Muscle of leg (tissue), 11 donors: Measurements from ENCODE around the gene FRMD3. TPM values are rescaled to one million over a fixed set of nuclear protein-coding genes. Genes with fewer than 3 reads are reported as not detected.
"Not testable (repeated sequence)": the region's sequence is repeated elsewhere in the genome, so short reads cannot be mapped to it uniquely, and the experiment has no call there.

ENCODE experiments used
- DNase-seq: peaks from one replicate; pipeline ENCODE4 v3.0.0; 2013
- H3K27ac ChIP-seq: one replicate; pipeline ENCODE4 v1.5.1; 2013; ENCODE audit warnings: mild to moderate bottlenecking, low read length, control low read depth
- H3K27me3 ChIP-seq: one replicate; pipeline ENCODE4 v1.6.1; 2013; ENCODE audit warnings: low read length; ENCODE audit not compliant: control insufficient read depth, insufficient read depth
- H3K36me3 ChIP-seq: one replicate; pipeline ENCODE4 v1.6.1; 2013; ENCODE audit warnings: low read length; ENCODE audit not compliant: control insufficient read depth, insufficient read depth
- H3K4me1 ChIP-seq: one replicate; pipeline ENCODE4 v1.6.1; 2013; ENCODE audit warnings: low read length; ENCODE audit not compliant: control insufficient read depth, insufficient read depth
- H3K4me3 ChIP-seq: one replicate; pipeline ENCODE4 v1.5.1; 2013; ENCODE audit warnings: low read length, control low read depth
- H3K9me3 ChIP-seq: replicated peaks from 2 replicates; pipeline ENCODE4 v1.6.1; 2013; ENCODE audit warnings: low read depth, low read length; ENCODE audit not compliant: control insufficient read depth
- WGBS: methylation state at CpG from one replicate; pipeline ENCODE4 v1.1.5; 2013; ENCODE audit warnings: missing lambda C conversion rate; ENCODE audit not compliant: insufficient coverage; 5-methylcytosine and 5-hydroxymethylcytosine counted together
- polyA plus RNA-seq, 8 donors: library from polyadenylated mRNA; unstranded; fragments of 120-200 nt; gene quantifications; one replicate each; pipeline versions ENCODE4 v1.2.1 to v1.2.3, GENCODE V29; 2013; ENCODE audit warnings: inconsistent platforms in 1 of 8, low replicate concordance in 1 of 8; ENCODE audit not compliant: insufficient read length in 8 of 8, insufficient read depth in 1 of 8
- total RNA-seq: library from RNA; stranded (reverse); fragments of 120-200 nt; gene quantifications from one replicate; pipeline ENCODE4 v1.2.4, GENCODE V29; 2013

FRMD3 gene
- total and polyA plus RNA-seq, 9 donors = 21.4 to 37.5 (median 34.4) TPM

GRCh38 chr9:83526901-83527300 lies 11.3 kb downstream of the FRMD3 start:
- Histone ChIP-seq H3K27ac (no peak overlapping the region), H3K9me3 (no peaks in the 10 kb centered on the region), H3K4me1 (peaks cover 10% of the 10 kb centered on the region), H3K4me3 (no peak overlapping the region), H3K27me3 (no peaks in the 10 kb centered on the region), H3K36me3 (no peaks in the 10 kb centered on the region)
- peak; percentile 57 for DNase-seq
- WGBS = 33% methylated on average over 3 of the region's 3 CpGs

GRCh38 chr9:83526211-83526610 lies 12.0 kb downstream of the FRMD3 start:
- no peaks in the 10 kb centered on the region for H3K9me3 ChIP-seq
- H3K27ac ChIP-seq = no peak overlapping the region
- DNase-seq = no peak
- H3K4me1 ChIP-seq = peaks cover 10% of the 10 kb centered on the region
- no peaks in the 10 kb centered on the region for H3K27me3 ChIP-seq
- no peak overlapping the region for H3K4me3 ChIP-seq
- WGBS = 92% methylated on average over 2 of the region's 2 CpGs
- no peaks in the 10 kb centered on the region for H3K36me3 ChIP-seq

- Histone ChIP-seq H3K9me3 (no peaks in the 10 kb centered on the region), H3K4me1 (peaks cover 10% of the 10 kb centered on the region), H3K4me3 (no peak overlapping the region), H3K36me3 (no peaks in the 10 kb centered on the region), H3K27ac (no peak overlapping the region), H3K27me3 (no peaks in the 10 kb centered on the region)
- no peak for DNase-seq
These were observed 14.5 kb downstream of the FRMD3 start for GRCh38 chr9:83523684-83524083.

- H3K27me3 ChIP-seq = no peaks in the 10 kb centered on the region
- no peak overlapping the region for H3K4me3 ChIP-seq
- DNase-seq = no peak
- H3K4me1 ChIP-seq = peaks cover 2% of the 10 kb centered on the region
- H3K27ac ChIP-seq = no peak overlapping the region
- no peaks in the 10 kb centered on the region for H3K36me3 ChIP-seq
- WGBS = 95% methylated on average over 2 of the region's 4 CpGs
- H3K9me3 ChIP-seq = no peaks in the 10 kb centered on the region
These were observed 16.8 kb downstream of the FRMD3 start for GRCh38 chr9:83521411-83521810.

GRCh38 chr9:83521011-83521410 lies 17.2 kb downstream of the FRMD3 start:
- Histone ChIP-seq H3K4me1 (peaks cover 2% of the 10 kb centered on the region), H3K36me3 (no peaks in the 10 kb centered on the region), H3K4me3 (no peak overlapping the region), H3K27me3 (no peaks in the 10 kb centered on the region), H3K27ac (no peak overlapping the region), H3K9me3 (no peaks in the 10 kb centered on the region)
- 100% methylated on average over 1 of the region's 1 CpG for WGBS
- no peak for DNase-seq

- no peak overlapping the region for H3K27ac ChIP-seq
These were observed 17.9 kb downstream of the FRMD3 start for GRCh38 chr9:83520292-83520691.

GRCh38 chr9:83517980-83518379 lies 20.2 kb downstream of the FRMD3 start:
- not testable (repeated sequence) for H3K9me3 ChIP-seq, DNase-seq, H3K27ac ChIP-seq, H3K36me3 ChIP-seq, H3K4me1 ChIP-seq, H3K4me3 ChIP-seq, H3K27me3 ChIP-seq

More at GRCh38 chr9:83520292-83520691, 17.9 kb downstream of the FRMD3 start:
- no peaks in the 10 kb centered on the region for H3K4me1 ChIP-seq
- no CpG with 5 or more reads among the region's 1 CpG for WGBS
- H3K36me3 ChIP-seq = no peaks in the 10 kb centered on the region
- DNase-seq = no peak
- H3K27me3 ChIP-seq = no peaks in the 10 kb centered on the region
- no peak overlapping the region for H3K4me3 ChIP-seq
- no peaks in the 10 kb centered on the region for H3K9me3 ChIP-seq

GRCh38 chr9:83514767-83515166 lies 23.4 kb downstream of the FRMD3 start:
- Histone ChIP-seq H3K27ac (no peak overlapping the region), H3K4me1 (peaks cover 3% of the 10 kb centered on the region), H3K4me3 (no peak overlapping the region), H3K36me3 (peaks cover 4% of the 10 kb centered on the region), H3K9me3 (no peaks in the 10 kb centered on the region), H3K27me3 (no peaks in the 10 kb centered on the region)
- no peak for DNase-seq
- 100% methylated on average over 1 of the region's 2 CpGs for WGBS

GRCh38 chr9:83512621-83513020 lies 25.6 kb downstream of the FRMD3 start:
- 75% methylated on average over 1 of the region's 3 CpGs for WGBS
- H3K27me3 ChIP-seq = no peaks in the 10 kb centered on the region
- no peak overlapping the region for H3K27ac ChIP-seq
- DNase-seq = no peak
- peaks cover 4% of the 10 kb centered on the region for H3K36me3 ChIP-seq
- no peaks in the 10 kb centered on the region for H3K9me3 ChIP-seq
- no peak overlapping the region for H3K4me3 ChIP-seq
- H3K4me1 ChIP-seq = peaks cover 7% of the 10 kb centered on the region

GRCh38 chr9:83511051-83511450 lies 27.1 kb downstream of the FRMD3 start:
- H3K4me1 ChIP-seq = peaks cover 7% of the 10 kb centered on the region
- no CpG with 5 or more reads among the region's 1 CpG for WGBS
- H3K4me3 ChIP-seq = no peak overlapping the region
- no peak for DNase-seq
- H3K36me3 ChIP-seq = peaks cover 4% of the 10 kb centered on the region
- H3K27me3 ChIP-seq = no peaks in the 10 kb centered on the region
- H3K9me3 ChIP-seq = no peaks in the 10 kb centered on the region
- no peak overlapping the region for H3K27ac ChIP-seq

GRCh38 chr9:83509402-83509801 lies 28.8 kb downstream of the FRMD3 start:
- H3K4me1 ChIP-seq = peaks cover 15% of the 10 kb centered on the region
- DNase-seq = peak; percentile 73
- WGBS = no CpG with 5 or more reads among the region's 8 CpGs

More at GRCh38 chr9:83509402-83509801, 28.8 kb downstream of the FRMD3 start:
- Histone ChIP-seq H3K27ac (no peak overlapping the region), H3K27me3 (no peaks in the 10 kb centered on the region), H3K4me3 (no peak overlapping the region), H3K36me3 (peaks cover 4% of the 10 kb centered on the region), H3K9me3 (no peaks in the 10 kb centered on the region)
